KG1 (cell line): ENCODE measurements around the gene PLA2R1.

Experiments used
- DNase-seq: peaks from one replicate; lab custom pipeline; 2025; lab: John Stamatoyannopoulos, UW

PLA2R1 gene

GRCh38 chr2:160062292-160063005, at the start of gene PLA2R1:
TSS of gene PLA2R1 (minus strand) at chr2:160062615. CDS start at chr2:160062403, 212 bp downstream.
- DNase-seq: no peak

GRCh38 chr2:160110674-160111239, 48.3 kb upstream of the PLA2R1 start:
- DNase-seq: no peak

GRCh38 chr2:160109939-160110673, 47.7 kb upstream of the PLA2R1 start:
- peak; percentile 9 for DNase-seq

- no peak for DNase-seq
These were observed 46.8 kb upstream of the PLA2R1 start for GRCh38 chr2:160109243-160109642.

GRCh38 chr2:160108646-160109045, 46.2 kb upstream of the PLA2R1 start:
- no peak for DNase-seq

GRCh38 chr2:160105366-160105765, 43.0 kb upstream of the PLA2R1 start:
- no peak for DNase-seq

GRCh38 chr2:160104115-160104514, 41.7 kb upstream of the PLA2R1 start:
- DNase-seq: no peak

GRCh38 chr2:160097326-160097725, 34.9 kb upstream of the PLA2R1 start:
- no peak for DNase-seq

GRCh38 chr2:160096409-160096808, 34.0 kb upstream of the PLA2R1 start:
- DNase-seq: no peak

- DNase-seq: no peak
These were observed 30.0 kb upstream of the PLA2R1 start for GRCh38 chr2:160092445-160092844.

GRCh38 chr2:160091381-160091780, 29.0 kb upstream of the PLA2R1 start:
- no peak for DNase-seq

GRCh38 chr2:160087854-160088745, 25.7 kb upstream of the PLA2R1 start:
- no peak for DNase-seq

- no peak for DNase-seq
These were observed 23.2 kb upstream of the PLA2R1 start for GRCh38 chr2:160085662-160086061.

- no peak for DNase-seq
These were observed 15.7 kb upstream of the PLA2R1 start for GRCh38 chr2:160077912-160078810.

GRCh38 chr2:160076914-160077313, 14.5 kb upstream of the PLA2R1 start:
- peak; percentile 50 for DNase-seq

- DNase-seq: no peak
These were observed 13.8 kb upstream of the PLA2R1 start for GRCh38 chr2:160076241-160076640.

- no peak for DNase-seq
These were observed 12.8 kb upstream of the PLA2R1 start for GRCh38 chr2:160075171-160075570.

- DNase-seq: no peak
These were observed 11.0 kb upstream of the PLA2R1 start for GRCh38 chr2:160073284-160073888.

GRCh38 chr2:160068906-160069305, 6.5 kb upstream of the PLA2R1 start:
- no peak for DNase-seq

- DNase-seq: no peak
These were observed 2.5 kb upstream of the PLA2R1 start for GRCh38 chr2:160064916-160065315.
